Hematopoietic multipotent progenitor cell treated with erythropoietin and hydrocortisone succinate and interleukin-3 and kit ligand, for 4 days (in vitro differentiated cells): Measurements from ENCODE around the gene KIF5B.
A peak's percentile ranks its signal among the peaks of the same experiment; 100 is the strongest.
"Not testable (repeated sequence)": the region's sequence is repeated elsewhere in the genome, so short reads cannot be mapped to it uniquely, and the experiment has no call there.

Experiments used
- DNase-seq: peaks from one replicate; pipeline ENCODE4 v3.0.0-alpha.2; 2015

The KIF5B gene

DNA sequence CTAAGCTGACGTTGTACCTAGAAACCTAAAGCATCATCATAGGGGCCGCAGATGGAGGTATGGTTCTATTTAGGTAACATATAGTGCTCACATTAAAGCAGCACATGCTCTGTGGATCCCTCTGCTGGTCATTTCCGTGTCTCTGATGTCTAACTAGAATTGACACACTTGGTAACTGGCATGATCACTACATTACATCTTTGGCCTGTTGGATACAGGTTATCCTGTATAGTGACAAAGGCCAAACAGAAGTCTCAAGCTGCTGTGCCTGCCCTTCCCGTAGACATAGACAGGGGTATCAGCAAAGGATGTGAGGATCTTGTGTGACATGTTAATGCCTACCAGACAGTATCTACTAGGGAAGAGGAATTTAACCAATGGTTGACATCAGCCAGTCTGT, 51.2 kb downstream of the KIF5B start:
- peak; percentile 80 for DNase-seq

DNA sequence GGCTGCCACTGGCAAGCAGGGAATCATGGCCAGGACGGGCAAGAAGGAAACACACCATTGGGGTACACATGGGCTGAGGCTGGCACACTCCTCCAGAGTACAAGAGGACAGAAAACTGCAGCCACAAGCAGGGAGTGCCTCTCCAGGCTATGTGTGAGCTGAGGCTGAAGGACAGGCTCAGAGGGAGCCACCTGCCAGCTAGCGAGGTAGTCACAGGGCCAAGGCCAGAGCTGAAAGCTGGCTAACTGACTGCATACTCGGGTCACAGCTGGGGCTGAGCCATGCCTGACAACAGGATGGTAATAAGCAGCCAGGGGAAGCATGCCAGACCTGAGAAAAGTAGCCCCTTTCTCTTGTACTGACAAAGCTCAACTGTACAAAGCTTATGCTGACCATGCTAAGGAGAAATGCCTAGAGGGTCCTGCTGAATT, 52.0 kb downstream of the KIF5B start:
- peak; percentile 17 for DNase-seq

DNA sequence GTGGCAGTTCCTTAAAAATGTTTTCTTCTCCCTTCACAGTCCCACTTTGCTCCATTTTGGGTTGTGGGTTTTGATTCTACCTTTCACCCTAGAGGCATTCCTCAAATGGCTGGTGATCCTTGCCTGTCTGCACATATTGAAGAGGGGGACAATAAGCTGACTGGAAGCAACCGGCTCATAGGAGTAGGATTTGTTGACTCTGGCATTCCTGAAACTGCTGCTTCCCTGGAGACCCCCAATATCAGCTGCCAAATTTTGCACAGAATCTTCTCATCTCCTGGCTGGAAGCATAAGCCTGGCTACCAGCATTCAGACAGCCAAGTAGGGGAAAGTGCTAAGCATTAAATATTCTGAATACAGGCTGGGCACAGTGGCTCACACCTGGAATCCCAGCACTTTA, 53.7 kb downstream of the KIF5B start:
- DNase-seq = no peak

DNA sequence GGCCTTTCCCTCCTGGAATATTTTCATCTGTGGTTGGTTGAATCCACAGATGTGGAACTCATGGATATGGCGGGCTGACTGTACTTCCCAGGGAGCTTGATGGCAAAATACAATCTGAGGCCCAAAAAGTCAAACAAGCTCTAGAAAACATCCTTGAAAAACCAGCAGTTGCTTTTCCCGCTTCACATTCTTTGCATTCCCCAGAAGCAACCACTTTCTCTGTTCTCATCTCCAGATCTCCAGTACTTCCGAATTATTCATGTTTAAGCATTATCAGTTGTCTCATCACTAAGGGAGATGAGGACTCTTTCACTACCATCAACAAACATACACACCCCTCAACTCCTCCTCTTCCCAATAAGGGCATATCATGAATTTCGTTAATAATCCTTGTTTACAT, 55.3 kb downstream of the KIF5B start:
- no peak for DNase-seq

DNA sequence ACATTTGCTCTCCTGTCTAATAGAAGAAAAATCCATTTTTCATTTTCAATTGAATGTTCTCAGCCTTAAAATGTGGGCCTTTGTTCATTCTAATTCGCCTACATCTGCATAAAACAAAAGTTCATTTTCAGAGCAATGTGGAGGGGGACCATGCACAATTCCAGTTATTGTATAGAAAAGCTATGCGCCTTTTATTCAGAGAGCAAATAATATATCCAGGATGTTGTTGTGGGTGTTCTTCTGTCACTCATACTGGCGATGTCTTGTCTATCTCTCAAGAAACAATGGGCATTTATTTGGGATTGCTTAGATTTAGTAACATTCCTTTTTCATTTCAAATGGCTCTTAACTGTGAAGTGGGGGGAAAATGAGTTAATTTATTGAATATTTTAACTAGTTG, 56.4 kb downstream of the KIF5B start:
- DNase-seq = no peak

DNA sequence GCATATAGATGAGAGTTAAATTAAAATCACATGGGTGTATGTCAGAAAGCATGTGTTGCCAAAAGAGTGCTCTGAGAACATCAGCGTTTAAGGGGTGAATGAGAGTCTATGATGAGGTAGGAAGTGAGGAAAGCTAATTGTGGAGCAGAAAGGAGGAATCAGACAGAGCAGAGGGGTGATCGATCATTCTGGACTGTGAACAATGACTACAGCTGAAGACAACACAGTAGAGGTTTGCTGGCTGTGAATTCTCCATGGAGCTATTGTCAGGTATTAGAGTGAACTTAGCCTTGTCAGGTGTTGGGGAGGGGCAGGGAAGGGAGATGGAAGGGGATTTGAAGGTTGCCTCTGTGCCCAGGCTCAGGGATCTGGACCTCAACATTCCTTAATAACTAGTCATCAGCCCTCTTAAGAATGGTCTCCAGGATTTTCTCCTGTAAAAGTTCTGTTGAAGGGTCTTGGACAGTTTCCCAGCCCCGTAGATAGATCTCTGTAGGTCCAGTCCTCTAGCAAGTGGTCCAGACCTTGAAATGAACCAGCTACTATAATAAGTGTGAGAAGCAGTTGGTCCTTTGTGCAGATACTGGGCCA, 57.1 kb downstream of the KIF5B start:
- DNase-seq = no peak

DNA sequence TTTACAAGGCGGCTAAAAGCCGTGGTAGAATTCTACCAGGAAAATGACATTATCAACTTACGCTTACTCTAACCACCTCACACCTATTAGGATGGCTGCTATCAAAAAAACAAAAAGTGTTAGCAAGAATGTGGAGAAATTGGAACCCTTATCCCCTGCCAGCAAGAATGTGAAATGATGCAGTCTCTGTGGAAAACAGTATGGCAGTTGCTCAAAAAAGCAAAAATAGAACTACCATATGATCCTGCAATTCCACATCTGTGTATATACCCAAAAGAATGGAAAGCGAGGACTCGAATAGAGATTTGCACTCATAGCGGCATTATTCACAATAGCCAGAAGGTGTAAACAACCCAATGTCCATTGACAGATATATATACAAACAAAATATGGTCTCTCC, 61.3 kb downstream of the KIF5B start:
- no peak for DNase-seq

DNA sequence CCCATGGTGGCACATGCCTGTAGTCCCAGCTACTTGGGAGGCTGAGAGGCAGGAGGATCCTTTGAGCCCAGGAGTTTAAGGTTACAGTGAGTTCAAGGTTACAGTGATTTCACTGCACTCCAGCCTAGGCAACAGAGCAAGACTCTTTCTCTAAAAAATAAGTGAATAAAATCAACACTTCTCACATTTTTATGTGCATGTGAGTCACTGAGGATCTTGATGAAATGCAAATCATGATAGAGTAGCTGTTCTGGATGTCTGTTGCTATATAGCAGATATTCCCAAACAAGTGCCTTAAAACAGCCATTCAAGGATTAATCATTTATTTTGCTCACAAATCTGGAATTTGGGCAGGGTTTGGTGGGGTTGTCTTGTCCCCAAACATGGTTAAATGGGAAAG, 65.3 kb downstream of the KIF5B start:
- no peak for DNase-seq

DNA sequence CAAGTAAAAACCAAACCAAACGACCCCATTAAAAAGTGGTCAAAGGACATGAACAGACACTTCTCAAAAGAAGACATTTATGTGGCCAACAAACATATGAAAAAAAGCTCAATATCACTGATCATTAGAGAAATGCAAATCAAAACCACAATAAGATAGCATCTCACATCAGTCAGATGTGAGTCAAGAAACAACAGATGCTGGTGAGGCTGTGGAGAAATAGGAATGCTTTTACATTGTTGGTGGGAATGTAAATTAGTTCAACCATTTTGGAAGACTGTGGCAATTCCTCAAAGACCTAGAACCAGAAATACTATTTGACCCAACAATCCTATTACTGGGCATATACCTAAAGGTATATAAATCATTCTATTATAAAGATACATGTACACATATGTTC, 68.4 kb downstream of the KIF5B start:
- DNase-seq = not testable (repeated sequence)

DNA sequence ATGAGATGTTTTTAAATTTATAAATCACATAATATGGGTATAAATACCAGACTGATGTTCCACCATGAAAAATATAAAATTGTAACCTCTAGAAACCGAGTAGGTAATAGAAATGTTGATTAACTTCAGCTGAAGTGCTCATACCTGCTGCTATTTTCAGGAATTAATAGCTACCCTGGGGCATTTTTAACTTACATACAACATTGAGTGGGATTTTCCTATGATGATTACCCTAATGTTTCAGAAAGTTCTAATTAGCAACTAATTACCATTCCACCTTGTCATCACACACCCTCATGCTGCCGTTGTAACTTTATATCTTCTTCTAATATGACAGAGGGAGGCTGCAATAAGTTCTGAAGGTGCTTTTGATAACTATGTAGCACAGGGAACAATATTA, 74.1 kb downstream of the KIF5B start:
- DNase-seq = no peak

DNA sequence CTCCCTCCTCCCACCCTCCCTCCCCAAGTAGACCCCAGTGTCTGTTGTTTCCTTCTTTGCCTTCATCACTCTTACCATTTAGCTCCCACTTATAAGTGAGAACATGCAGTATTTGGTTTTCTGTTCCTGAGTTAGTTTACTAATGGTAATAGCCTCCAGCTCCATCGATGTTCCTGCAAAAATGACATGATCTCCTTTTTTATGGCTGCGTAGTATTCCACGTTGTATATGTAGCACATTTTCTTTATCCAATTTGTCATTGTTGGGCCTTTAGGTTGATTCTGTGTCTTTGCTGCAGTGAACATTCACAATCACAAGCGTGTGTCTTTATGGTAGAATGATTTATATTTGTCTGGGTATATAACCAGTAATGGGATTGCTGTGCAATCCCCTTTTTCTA, 75.8 kb downstream of the KIF5B start:
- DNase-seq = no peak

DNA sequence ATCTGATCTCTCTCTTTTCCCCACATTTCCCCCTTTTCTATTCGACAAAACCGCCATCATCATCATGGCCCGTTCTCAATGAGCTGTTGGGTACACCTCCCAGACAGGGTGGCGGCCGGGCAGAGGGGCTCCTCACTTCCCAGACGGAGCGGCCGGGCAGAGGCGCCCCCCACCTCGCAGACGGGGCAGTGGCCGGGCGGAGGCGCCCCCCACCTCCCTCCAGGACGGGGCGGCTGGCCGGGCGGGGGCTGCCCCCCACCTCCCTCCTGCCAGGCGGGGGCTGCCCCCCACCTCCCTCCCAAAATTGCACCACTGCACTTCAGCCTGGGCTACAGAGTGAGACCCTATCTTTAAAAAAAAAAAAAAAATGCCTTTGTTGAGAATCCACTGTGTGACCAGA, 77.2 kb downstream of the KIF5B start:
- not testable (repeated sequence) for DNase-seq

DNA sequence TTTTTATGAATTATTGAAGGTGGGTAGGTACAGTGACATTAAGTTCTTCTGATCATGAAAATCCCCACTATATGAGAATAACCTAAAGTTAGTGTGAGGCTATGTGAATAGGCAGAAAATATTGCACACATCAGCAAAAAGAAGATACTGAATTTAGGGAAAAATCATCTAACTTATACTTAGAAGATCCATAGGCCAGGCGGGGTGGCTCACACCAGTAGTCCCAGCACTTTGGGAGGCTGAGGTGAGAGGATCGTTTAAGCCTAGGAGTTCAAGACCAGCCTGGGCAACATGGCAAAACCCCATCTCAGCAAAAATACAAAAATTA, 78.1 kb downstream of the KIF5B start:
- DNase-seq = no peak

DNA sequence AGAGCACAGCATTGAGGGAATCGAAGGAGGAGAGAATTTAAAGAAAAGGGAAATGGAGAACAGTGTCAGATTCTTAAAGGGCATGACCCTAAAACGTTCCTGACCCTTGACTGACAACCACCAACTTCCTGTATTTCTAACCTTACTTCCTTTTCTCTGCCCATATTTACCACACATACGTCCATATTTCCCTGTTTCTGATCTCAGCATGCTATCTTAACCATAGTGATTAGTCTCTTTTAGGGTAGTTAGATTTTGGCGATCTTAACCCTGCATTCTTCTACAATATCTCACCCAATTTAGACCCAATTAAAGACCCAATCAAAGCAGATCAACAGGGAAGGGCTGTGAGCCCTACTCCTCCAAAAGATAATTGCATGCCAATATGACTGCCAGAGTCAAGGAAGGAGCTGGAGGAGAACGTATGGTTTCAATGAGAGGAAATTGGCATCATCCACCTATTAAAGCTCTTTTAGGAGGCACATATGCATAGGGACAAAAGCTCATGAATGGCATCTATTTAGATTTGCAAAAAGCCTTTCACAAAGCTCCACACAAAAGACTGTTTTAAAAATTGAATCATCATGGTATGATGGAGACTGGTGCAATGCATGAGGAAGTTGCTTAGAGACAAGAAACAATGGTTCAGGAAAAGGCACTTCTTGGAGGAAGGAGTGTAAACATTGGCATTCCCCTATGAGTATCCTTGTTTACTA, 78.6 kb downstream of the KIF5B start:
- DNase-seq = peak; percentile 76

DNA sequence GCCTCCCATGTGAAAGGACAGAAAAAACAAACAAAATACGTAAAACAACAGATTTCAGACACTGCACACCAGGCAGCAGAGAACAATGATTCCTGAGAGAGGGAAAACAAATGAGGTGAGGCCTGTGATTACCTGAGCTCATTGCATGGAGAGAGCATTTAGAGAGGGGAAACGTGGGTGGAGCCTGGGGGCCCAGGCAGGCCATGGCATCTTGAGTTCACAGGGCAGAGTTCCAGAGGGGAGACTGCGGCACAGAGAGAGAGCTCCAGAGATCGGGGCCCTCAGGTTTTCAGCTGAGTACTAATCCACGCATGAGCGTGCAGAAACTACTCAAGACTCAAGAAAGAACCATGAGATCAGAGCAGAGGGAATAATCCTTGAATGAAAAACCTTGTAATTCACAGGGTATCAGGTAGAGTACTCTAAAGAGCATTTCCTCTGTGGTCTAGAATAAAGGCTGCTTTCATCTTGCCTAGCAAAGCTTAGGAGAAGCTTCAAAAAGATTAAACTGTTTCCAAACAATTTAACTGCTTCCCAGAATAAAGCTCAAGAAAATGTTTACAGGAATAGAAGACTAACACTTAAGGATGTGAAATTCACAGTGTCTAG, 81.0 kb downstream of the KIF5B start:
- no peak for DNase-seq

DNA sequence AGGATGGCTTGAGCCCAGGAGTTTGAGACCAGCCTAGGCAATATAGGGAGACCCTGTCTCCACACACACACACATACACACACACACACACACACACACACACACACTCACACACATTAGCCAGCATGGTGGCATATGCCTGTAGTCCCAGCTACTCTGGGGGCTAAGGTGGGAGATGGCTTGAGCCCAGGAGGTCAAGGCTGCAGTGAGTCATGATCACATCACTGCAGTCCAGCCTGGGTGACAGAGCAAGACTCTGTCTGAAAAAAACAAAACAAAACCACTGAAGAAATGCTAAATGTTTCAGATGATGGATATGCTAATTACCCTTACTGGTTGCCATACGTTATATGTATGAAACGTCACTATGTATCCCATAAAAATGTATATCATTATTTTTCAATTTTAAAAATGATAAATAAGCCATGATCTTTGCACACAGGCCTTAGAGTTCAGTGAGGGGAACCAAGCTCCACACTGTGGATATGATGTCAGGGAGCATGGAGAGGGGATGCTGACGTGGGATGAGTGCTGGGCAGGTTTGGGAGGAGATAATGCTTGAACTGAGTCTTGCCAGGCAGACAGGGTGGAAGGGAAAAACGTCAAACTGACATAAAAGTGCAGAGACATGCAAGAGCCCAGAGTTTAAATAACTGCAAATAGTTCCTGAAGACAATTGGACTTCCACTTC, 81.6 kb downstream of the KIF5B start:
- no peak for DNase-seq

DNA sequence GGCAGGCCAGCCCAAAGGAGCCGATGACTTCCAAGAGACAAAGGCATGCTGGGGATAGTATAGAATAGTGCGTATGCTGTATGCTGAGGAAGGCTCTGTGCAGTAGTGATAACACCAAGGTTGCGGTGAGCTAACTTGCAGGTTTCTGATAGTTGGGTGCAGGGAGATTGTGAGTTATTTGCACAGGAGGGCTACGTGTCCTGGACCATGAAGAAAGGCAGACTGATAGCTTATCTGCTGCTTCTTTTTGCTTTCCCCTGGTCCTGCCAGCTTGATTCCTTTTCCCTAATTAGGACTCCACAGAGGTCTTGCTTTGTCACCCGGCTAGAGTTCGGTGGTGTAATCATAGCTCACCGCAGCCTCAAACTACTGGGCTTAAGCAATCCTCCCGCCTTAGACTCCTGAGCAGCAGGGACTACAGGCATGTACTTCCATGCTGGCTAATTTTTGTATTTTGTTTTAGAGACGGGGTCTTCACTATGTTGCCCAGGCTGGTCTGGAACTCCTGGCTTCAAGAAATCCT, 83.6 kb downstream of the KIF5B start:
- DNase-seq = peak; percentile 87

DNA sequence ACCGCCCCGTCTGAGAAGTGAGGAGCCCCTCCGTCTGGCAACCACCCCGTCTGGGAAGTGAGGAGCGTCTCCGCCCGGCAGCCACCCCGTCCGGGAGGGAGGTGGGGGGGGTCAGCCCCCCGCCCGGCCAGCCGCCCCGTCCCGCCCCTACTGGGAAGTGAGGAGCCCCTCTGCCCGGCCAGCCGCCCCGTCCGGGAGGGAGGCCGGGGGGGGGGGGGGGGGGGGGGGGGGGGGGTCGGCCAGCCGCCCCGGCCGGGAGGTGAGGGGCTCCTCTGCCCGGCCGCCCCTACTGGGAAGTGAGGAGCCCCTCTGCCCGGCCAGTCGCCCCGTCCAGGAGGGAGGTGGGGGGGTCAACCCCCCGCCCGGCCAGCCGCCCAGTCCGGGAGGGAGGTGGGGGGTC, 86.4 kb downstream of the KIF5B start:
- DNase-seq = not testable (repeated sequence)

DNA sequence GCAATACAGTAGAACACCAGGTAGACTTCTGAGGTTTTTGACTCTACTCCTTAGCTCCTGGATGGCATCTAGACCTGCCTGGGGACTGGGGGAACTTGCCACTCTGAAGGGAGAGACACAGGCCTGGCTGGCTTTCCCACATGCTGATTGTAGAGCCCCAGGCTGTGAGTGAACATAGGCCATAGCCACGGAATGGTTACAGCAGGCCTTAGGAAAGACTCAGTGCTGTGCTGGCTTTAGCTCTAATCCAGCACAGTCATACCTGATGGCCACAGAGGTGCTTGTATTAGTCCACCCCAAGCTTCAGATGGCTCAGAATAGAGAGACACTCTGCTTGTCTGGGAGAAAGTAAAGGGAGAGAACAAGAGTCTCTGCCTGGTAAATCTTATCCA, 92.6 kb downstream of the KIF5B start:
- no peak for DNase-seq

DNA sequence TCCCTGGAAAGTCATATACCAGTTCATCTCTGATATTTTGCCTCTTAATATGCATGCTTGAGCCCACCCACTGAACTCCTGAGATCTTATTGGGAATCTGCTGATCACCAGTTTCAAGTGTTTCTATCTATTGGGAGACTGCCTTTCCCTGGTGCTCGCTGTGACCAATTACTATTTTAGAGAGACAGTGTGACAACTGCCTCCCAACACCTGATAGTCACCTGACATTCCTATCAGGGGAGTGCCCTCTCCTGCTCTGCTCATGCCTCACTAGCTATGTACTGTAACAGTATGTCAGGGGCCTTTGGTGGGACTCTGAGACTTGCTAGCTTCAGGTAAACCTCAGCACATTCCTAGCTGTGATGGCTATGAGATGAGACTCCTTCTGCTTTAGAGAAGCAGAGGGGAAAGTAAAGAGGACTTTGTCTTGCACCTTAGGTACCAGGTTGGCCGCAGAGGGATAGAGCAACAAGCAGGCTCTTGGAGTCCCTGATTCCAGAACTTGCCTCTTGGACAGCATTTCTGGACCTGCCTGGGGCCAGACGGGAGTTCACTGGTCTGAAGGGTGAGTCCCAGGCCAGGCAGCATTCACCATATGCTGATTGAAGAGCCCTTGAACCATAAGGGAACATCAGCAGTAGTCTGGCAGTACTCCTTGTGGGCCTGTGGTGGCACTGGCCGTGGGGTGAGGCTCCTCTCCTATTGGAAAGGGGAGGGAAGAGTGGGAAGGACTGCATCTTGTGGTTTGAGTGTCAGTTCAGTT, 93.2 kb downstream of the KIF5B start:
- DNase-seq = no peak

DNA sequence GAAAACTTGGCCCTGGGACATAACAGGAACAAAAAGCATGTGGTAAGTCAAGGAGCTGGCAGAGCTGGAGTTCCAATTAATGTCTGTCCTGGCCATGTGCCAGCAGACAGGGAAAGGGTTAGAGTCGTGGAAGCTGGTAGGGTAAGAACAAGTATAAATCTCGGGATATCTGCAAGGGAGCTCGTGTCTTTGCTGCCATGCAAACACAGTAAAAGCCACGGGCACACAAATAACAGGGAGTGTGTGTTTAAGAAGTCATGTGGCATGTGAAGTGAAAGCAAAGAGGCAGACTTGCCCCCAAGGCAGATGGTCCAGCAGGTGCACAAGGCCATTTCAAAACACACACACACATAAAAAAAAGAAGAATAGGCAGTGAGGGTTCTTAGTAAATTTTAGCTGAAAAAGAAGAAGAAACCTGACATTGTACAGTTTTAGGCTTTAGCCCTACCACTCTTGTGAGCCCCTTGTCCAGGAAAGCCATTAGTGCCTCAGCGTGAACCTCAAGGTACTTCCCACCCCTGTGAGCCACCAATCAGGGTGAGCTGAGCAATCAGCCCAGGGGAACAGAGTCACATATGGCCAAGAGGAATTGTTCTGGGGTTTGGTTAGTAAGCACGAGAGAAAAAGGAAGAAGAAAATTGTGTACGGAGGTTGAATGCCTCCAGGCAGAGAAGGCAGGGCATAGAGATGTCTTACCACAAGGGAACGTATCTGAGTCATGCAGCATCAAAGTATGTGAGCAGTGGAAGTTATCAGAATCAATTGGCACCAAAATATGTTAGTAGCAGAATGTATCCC, 94.7 kb downstream of the KIF5B start:
- DNase-seq = peak; percentile 73

DNA sequence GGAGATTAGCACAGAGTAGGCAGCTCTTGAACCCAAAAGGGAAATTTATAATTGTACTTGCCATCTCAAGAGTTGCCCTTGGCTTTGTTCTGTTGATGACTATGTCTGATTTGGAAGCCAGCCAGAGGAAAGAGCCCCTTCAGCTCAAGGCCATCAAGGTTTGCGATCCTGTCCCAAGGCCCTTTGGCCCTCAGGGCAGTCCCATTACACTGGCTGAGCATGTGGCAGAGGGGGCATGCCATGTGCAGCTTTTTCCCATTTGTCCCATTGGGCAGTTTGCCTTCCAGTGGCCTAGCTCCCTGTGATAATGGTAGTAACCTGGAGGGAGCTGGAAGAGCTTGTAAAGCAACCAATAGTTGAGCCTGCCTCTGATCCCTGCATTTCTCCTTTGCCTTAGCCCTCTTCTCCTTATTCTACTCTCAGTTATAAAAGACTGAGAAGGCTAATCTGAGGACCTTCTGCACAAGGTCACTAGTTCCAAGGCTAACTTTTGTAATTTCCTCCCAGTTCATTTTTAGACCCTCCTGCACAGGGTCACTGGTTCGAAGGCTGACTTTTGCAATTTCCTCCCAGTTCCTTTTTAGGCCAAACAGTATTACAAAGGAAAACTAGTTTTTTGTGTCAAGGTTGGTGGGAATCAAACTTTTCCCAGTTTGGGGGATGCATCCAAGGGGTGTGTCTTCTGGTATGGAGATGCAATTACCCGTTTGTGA, 96.6 kb downstream of the KIF5B start:
- no peak for DNase-seq
